HG03565 (cell line): ENCODE measurements around the gene BST1.
"Not testable (repeated sequence)": the region's sequence is repeated elsewhere in the genome, so short reads cannot be mapped to it uniquely, and the experiment has no call there.

Experiments used
- ATAC-seq: cut with Tn5 transposase; IDR thresholded peaks from one replicate; pipeline ENCODE4 v1.9.1; 2021; ENCODE audit warnings: mild to moderate bottlenecking, moderate library complexity; ENCODE audit not compliant: unreplicated experiment

The BST1 gene

GRCh38 chr4:15706646-15707362 lies 3.9 kb downstream of the BST1 start:
- ATAC-seq: no peak

DNA sequence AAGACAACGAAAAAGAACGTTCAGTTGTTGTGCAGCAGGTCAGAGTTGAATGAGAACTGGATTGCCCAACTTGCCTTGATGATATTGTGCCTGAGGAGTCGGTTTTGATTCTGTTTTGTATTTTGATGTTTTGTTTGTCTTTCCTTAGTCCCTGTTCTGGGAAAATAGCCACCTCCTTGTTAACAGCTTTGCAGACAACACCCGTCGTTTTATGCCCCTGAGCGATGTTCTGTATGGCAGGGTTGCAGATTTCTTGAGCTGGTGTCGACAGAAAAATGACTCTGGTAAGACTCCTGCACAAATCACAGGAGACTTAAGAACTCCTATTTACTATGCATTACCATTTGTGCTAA lies 4.5 kb downstream of the BST1 start:
- ATAC-seq: no peak

GRCh38 chr4:15711762-15712161 lies 8.9 kb downstream of the BST1 start:
- ATAC-seq: no peak

- no peak for ATAC-seq
These were observed 9.3 kb downstream of the BST1 start for GRCh38 chr4:15712214-15712613.

DNA sequence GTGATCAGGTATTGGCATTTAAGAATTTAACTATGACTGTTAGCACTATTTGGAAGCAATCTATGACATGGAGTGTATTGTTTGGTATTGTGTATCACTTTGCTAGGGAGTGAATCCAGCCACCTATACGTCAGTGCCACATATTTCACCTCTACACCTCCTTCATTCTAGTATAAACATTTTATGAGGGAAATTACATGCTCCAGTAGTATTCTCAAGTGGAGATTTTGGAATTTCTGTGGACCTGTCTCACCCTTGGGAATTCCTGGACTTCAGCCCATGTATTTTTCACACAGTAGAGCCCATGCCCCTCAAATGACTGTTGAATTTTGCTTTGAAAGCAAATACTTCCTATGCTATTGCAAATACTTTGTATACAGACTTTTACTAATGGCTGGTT lies 11.3 kb downstream of the BST1 start:
- no peak for ATAC-seq

DNA sequence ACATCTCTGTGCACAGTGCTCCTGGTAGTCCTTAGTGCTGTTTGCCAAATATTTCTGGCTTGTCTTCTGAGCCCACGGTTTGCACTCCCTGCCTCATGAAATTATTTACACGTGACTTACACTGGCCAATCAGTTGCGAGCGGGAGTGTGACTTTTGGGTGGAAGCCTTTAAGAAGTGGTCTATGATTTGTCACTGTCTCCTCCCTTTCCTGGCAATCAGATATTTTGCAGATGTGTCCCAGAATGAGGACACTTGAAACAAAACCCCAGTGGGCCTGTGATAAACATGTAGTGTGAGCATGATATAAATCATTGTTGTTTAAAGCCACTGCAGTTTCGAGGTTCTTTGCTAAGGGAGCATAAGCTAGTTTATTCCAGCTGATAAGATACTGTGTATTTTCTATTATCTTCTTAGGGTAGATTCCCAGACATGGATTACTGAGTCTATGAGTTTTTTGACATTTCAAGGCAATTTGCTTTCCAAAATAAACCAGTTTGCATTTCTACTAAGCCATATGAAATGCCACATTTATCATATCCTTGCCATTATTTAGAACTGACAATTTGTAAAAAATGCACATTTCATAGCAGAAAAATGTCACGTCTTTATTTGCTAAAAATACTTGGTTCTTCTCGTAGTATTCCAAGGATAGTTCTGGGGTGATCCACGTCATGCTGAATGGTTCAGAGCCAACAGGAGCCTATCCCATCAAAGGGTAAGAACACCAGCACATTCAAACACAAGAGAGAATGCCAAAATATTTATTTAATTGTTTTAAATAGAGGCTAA lies 12.0 kb downstream of the BST1 start:
- ATAC-seq: no peak

GRCh38 chr4:15716115-15716514 lies 13.2 kb downstream of the BST1 start:
- ATAC-seq: no peak

GRCh38 chr4:15717086-15717485 lies 14.2 kb downstream of the BST1 start:
- no peak for ATAC-seq

- ATAC-seq: no peak
These were observed 15.0 kb downstream of the BST1 start for GRCh38 chr4:15717657-15718416.

GRCh38 chr4:15718465-15718864 lies 15.6 kb downstream of the BST1 start:
- no peak for ATAC-seq

DNA sequence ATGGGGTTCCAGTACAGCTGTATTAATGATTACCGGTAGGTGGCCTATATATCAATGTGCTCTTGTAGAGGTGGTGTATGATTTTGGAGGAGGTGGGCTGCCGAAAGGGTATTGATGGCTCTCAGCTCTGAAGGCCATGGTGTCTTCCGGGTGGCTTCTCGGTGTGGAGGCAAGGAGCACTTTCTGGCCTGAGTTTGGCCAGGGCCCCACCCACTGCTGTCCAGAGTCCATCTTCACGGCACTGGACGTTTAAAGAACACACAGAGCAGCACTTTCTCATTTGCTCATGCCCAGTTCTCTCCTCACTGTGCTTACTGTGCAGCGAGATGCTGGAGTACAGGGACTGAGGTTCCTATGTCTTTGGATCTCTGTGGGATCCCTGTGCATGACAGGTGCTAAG lies 16.1 kb downstream of the BST1 start:
- no peak for ATAC-seq

DNA sequence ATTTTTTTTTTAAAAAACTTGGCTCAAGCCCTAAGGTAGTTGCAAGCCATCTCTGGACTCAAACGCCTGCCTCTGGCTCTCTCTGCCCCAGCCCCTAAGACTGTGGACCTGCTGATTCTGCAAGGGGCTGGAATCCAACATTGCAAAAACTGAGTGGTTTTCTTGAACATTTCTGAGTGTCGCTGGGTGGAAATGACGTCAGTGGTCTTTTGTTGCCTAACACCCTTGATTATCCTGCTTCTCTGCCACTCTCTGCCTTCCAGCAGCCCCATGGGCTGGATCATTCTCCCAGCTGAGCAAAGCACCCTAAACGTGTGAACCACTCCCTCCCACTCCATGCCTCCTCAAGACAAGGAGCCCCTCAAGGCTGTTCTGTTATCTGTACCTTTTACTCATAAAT lies 16.6 kb downstream of the BST1 start:
- no peak for ATAC-seq

- no peak for ATAC-seq
These were observed 18.0 kb downstream of the BST1 start for GRCh38 chr4:15720851-15721250.

DNA sequence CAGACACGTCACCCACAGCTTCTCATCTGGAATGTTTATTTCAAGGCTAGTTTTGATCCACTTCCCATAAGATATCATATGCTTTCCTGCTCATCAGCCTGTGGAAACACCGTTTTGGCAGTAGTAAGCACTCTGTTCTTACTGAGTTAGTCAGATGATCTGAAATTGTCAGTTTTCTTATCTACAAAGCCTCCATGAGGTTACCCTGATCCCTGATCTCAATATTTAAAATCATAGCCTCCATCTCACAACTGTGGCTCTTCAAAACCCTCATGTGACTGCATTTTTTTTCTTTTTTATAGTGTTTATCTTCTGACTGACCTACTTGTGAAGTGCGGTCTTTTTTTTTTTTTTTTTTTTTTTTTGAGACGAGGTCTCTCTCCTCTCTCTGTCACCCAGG lies 22.7 kb downstream of the BST1 start:
- no peak for ATAC-seq

- ATAC-seq: no peak
These were observed 27.2 kb downstream of the BST1 start for GRCh38 chr4:15729910-15730533.

GRCh38 chr4:15733061-15733460 lies 30.2 kb downstream of the BST1 start:
- ATAC-seq: not testable (repeated sequence)

DNA sequence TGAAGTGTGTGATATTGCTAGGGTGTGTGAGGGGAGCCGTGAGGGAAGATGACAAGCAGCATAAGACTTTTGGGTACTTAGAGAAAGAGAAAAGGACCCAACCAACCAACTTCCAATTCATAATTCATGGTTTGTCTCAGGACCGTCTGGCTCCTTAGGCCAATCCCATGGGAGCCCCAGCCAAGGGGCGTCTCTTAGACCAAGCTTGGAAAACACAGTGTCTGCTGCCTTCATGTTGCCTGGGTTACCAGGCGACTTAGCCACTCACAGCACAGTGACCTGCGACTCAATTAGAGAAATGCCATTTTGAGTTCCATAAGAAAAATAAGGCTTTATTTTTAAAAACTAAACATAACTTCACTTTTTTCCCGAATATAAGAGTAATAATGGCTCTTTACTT lies 32.7 kb downstream of the BST1 start:
- ATAC-seq: no peak

DNA sequence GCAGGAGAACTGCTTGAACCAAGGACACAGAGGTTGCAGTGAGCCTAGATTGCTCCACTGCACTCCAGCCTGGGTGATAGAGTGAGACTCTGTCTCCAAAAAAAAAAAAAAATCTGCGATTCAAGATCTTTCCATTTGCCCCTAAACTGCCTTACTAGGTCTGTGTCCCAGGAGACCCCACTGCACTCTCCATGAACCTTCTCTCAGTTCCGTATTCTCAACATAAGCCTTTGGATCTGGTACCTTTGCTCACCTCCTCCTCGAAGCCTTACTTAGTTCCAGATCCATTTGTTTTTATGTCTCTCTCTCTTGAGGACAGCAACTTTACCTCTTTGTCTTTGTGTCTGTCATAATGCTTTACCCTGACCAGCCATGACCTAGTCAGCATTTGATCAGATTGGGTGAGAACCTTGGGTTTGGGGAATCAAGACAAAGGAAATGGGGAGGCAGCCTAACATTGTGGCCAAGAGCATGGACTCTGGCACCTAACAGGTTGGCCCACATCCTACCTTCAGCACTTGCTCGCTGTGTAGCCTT lies 33.7 kb downstream of the BST1 start:
- no peak for ATAC-seq

GRCh38 chr4:15737255-15737654 lies 34.4 kb downstream of the BST1 start:
- ATAC-seq: no peak

GRCh38 chr4:15738877-15739276 lies 36.0 kb downstream of the BST1 start:
- no peak for ATAC-seq

DNA sequence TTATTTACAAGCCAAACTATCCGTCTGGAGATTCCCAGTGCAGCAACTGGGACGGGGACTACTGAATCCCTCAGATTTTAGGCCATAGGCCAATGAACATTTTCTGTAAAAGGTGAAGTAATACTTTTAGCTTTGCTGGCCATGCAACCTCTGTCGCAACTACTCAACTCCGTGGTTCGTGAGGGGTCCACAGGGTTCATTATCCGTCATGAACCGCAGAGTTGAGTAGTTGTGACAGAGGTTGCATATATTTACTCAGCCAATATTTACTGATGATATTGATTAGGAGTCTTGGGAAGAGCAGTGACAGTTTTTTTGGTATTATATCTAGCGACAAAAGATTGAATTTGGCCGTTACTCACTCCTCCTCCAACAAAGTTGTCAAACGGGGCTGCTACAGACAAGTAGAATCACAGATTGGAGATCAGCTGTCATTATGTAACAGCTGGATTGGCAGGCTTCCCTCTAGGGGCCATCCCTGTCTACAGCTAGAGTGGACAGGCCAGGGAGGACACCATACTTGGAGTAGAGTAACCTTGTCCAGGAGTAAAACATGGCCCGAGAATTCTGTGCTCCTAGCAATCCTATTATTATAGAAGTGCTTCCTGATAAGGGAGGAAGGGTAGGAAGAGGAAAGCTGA lies 38.0 kb downstream of the BST1 start:
- no peak for ATAC-seq
